ENCODE results near the gene ROBO3.

DNA sequence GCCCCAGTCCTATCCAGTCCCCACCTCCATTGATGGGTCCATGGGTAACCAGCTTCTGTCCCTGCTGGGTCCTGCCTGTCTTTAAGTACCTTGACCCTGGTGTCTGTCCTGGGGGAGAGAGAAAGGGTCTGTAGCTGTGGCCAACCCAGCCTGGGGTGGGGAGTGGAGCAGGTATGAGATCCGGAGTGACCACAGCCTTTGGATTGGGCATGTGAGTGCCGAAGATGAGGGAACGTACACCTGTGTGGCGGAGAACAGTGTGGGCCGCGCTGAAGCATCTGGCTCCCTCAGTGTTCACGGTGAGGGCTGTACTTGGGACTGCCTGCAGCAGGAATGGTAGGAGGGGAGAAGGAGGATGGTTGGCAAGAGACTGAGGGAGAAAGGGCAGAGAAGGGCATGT lies 5.2 kb downstream of the ROBO3 start:
- TF ChIP-seq, protein P1, sequence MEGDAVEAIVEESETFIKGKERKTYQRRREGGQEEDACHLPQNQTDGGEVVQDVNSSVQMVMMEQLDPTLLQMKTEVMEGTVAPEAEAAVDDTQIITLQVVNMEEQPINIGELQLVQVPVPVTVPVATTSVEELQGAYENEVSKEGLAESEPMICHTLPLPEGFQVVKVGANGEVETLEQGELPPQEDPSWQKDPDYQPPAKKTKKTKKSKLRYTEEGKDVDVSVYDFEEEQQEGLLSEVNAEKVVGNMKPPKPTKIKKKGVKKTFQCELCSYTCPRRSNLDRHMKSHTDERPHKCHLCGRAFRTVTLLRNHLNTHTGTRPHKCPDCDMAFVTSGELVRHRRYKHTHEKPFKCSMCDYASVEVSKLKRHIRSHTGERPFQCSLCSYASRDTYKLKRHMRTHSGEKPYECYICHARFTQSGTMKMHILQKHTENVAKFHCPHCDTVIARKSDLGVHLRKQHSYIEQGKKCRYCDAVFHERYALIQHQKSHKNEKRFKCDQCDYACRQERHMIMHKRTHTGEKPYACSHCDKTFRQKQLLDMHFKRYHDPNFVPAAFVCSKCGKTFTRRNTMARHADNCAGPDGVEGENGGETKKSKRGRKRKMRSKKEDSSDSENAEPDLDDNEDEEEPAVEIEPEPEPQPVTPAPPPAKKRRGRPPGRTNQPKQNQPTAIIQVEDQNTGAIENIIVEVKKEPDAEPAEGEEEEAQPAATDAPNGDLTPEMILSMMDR (IDR thresholded peaks at IDR 0.05 in 8 of 11, conservative IDR thresholded peaks at IDR 0.05 in 3 of 11) = no peak
- TF ChIP-seq POLR2AphosphoS5 (IDR thresholded peaks at IDR 0.05) = no peak
- no peak for TF ChIP-seq POLR2A (IDR thresholded peaks at IDR 0.05)

Data from spleen (tissue), 7 donors.